Measurements from ENCODE around the gene KY. TPM values are rescaled to one million over a fixed set of nuclear protein-coding genes. Genes with fewer than 3 reads are reported as not detected.

Gene KY
- total and polyA plus RNA-seq, 9 of the 15 experiments (the other 6 are each of a cell fraction or from before 2014, with no cell fraction given): not detected

- no TSS peak for BruUV-seq (replicated peaks)
- H3K4me2 ChIP-seq (ENCODE audit: insufficient read depth, low read length): no peak overlapping the region
- H3K27ac ChIP-seq (ENCODE audit: extremely low read depth, low read depth, low read length): no peak overlapping the region
- H3K4me1 ChIP-seq (replicated peaks in 1 of 2; ENCODE audit: control insufficient read depth in 2 of 2, insufficient read depth in 2 of 2, low read length in 2 of 2): no peaks in the 10 kb centered on the region
- CTCF ChIA-PET (ENCODE audit: low intra/inter-chr PET ratio): no interaction called here
- POLR2A ChIA-PET: interaction anchor here (0.6 kb wide), 1 partner anchor 1910 kb away, joined by 3 read pairs; no protein-coding TSS in a partner anchor
- in situ Hi-C loops (cut with MboI): no loop called here
- H3K27me3 ChIP-seq (ENCODE audit: control insufficient read depth in 2 of 2, insufficient read depth in 2 of 2, low read length in 2 of 2): 0 out of 5 replicates have a peak, but pooled peaks cover 0 to 4% of the 10 kb centered on the region in 2 experiments
- ATAC-seq (no peak), DNase-seq (ENCODE audit: extremely low read depth in 1 of 4, low spot score in 3 of 4) (no peak), FAIRE-seq (no peak)
- no peak for TF ChIP-seq TAF9B (IDR thresholded peaks at IDR 0.05; ENCODE audit: partially characterized antibody)
- TF ChIP-seq, protein P1, sequence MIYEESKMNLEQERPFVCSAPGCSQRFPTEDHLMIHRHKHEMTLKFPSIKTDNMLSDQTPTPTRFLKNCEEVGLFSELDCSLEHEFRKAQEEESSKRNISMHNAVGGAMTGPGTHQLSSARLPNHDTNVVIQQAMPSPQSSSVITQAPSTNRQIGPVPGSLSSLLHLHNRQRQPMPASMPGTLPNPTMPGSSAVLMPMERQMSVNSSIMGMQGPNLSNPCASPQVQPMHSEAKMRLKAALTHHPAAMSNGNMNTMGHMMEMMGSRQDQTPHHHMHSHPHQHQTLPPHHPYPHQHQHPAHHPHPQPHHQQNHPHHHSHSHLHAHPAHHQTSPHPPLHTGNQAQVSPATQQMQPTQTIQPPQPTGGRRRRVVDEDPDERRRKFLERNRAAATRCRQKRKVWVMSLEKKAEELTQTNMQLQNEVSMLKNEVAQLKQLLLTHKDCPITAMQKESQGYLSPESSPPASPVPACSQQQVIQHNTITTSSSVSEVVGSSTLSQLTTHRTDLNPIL (CRISPR knock-in tag; IDR thresholded peaks at IDR 0.05): no peak
- TF ChIP-seq BACH1 (tag; IDR thresholded peaks at IDR 0.05): no peak
- TF ChIP-seq PPARD (CRISPR knock-in tag; IDR thresholded peaks at IDR 0.05): no peak
- TF ChIP-seq RBM39 (optimal IDR thresholded peaks at IDR 0.05; ENCODE audit: low read depth, low read length): no peak
- no peak for TF ChIP-seq HNRNPK (IDR thresholded peaks at IDR 0.05; ENCODE audit: low read depth, low read length, poor library complexity, severe bottlenecking)
- no peak for TF ChIP-seq U2AF2 (optimal IDR thresholded peaks at IDR 0.05; ENCODE audit: low read depth, low read length)
- no peak for TF ChIP-seq ZSCAN32 (CRISPR knock-in tag; IDR thresholded peaks at IDR 0.05)
- TF ChIP-seq RUNX1 (IDR thresholded peaks at IDR 0.05; ENCODE audit: low read depth): no peak
- TF ChIP-seq ZBTB26 (CRISPR knock-in tag; IDR thresholded peaks at IDR 0.05): no peak
- TF ChIP-seq HIVEP1 (CRISPR knock-in tag; IDR thresholded peaks at IDR 0.05): no peak
- TF ChIP-seq POLR2AphosphoS5 (IDR thresholded peaks at IDR 0.05; ENCODE audit: control insufficient read depth, insufficient read depth, low read depth, low read length): no peak
- no peak for TF ChIP-seq FOXJ3 (CRISPR knock-in tag; IDR thresholded peaks at IDR 0.05)
- no peaks in the 10 kb centered on the region for H3K9me1 ChIP-seq (ENCODE audit: control insufficient read depth, insufficient read depth, low read length)
- no peaks in the 10 kb centered on the region for H3K36me3 ChIP-seq (ENCODE audit: control insufficient read depth, insufficient read depth, low read length)
- H3K79me2 ChIP-seq (ENCODE audit: control insufficient read depth, insufficient read depth, low read length): no peaks in the 10 kb centered on the region
- H2AFZ ChIP-seq (ENCODE audit: low read depth, low read length): no peak overlapping the region
- no peak overlapping the region for H3K4me3 ChIP-seq
- no peaks in the 10 kb centered on the region for H4K20me1 ChIP-seq (replicated peaks; ENCODE audit: control insufficient read depth, insufficient read depth, low read length)
- no peak overlapping the region for H3K9ac ChIP-seq (ENCODE audit: insufficient read depth in 1 of 2, low read depth in 2 of 2, low read length in 2 of 2)
- intact Hi-C loops (cut with micrococcal nuclease): no loop called here
- H3K9me3 ChIP-seq (replicated peaks; ENCODE audit: control insufficient read depth, insufficient read depth, low read depth, low read length): no peaks in the 10 kb centered on the region
These were observed 60.1 kb downstream of the KY start for GRCh38 chr3:134590766-134591165.

Measured in K562 (cell line).